NCI-H2081 treated with DMSO at 0.1 percent for 48 hours (cell line): ENCODE data around the gene DKK2.

ENCODE experiments used
- DNase-seq: peaks from one replicate; lab custom pipeline; 2025; lab: John Stamatoyannopoulos, UW

The DKK2 gene

DNA sequence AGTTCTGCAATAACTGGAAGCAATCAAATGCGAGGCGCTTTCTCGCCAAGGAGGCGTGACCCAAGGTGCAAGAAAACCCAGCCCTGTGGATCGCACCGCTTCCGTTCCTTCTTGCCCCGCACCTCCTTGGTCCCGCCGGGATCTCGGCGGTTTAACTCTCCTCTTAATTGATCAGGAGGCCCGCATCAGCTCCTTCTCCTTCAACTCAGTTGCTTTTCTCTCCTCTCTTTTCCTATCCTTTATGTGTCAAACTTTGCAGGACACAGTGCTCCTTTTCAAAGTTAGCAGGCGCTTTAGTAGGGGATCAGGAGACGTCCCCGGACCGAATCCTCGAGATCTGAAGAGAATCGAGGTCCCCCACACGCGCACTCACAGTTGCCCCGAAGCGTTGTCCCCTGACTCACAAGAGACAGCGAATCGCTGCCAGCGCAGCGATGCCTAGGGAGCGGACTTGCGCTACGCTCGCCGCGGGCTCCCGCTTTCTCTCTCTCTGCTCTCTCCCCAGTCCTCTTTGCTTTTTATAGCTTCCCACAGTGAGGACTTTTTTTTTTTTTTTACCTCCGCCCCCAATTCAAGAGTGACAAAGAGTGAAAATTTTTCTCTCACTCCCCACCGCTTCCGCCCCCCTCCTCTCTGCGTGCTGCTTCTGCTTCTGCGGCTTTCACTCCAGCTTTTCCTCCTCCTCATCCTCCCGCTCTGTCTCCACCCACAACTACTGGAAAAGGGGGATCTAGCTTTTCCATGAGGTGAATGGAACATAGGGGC, at the start of gene DKK2:
TSS of gene DKK2 (minus strand) at position 495 of the 765 bp plus-strand sequence. CDS start 722 bp downstream, outside the sequence.
- DNase-seq: no peak

DNA sequence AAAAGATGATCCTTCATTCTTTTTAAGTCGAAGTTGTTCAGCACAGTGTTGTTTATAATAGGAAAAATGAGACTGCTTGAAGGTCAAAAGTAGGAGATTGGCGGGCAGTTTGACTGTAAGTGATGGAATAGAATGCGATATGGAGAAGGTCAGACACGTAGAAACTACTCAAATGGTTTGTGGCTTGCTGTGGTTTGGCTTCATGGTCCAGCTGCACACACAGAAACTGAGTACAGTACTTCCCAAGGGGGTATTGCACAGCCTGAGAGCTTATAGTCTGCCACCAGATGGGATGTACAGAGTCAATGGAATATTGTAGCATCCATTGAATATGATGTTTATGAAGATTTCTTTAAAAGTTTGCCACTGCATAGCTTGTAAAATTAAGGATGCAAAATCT, 41.1 kb upstream of the DKK2 start:
- no peak for DNase-seq

DNA sequence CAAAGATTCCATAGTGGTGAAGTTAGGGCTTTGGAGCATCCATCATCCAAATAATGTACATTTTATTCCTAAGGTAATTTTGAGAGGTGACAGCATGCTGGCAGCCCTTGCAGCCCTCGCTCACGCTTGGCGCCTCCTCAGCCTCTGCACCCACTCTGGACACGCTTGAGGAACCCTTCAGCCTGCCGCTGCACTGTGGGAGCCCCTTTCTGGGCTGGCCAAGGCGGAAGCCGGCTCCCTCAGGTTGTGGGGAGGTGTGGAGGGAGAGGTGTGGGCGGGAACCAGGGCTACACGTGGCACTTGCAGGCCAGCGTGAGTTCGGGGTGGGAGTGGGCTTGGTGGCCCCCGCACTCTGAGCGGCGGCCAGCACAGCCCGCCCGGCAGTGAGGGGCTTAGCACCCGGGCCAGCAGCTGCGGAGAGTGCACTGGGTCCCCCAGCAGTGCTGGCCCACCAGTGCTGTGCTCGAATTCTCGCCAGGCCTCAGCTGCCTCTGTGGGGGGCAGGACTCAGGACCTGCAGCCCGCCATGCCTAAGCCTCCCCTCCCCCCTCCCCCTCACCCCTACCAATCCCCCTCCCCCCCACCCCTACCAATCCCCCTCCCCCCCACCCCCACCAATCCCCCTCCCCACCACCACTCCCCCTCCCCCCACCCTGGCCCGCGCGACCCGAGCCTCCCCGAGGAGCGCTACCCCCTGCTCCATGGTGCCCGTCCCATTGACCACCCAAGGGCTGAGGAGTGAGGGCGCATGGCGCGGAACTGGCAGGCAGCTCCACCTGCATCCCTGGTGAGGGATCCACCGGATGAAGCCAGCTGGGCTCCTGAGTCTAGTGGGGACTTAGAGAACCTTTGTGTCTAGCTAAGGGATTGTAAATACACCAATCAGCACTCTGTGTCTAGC, 37.0 kb upstream of the DKK2 start:
- no peak for DNase-seq

DNA sequence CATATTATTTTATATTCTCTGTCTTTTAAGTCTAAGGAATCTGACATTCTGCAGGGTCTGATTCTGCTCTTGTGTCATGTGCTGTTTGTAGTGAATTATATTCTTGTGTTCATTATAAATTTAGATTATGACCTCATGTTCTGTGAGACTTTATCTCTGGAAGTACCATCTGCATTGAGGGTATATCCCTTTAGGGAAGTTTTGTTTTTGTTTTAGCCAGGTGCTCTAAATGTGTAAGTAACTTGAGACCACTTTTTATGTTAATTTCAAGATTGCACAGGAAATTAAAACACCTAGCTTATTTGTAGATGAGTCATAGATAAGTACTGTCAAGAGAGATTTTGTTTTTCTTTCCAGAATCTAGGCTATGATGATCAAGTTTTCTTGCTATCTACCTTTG, 35.0 kb upstream of the DKK2 start:
- DNase-seq: no peak

GRCh38 chr4:107069049-107069448, 32.9 kb upstream of the DKK2 start:
- no peak for DNase-seq

- DNase-seq: no peak
Observed at GRCh38 chr4:107068116-107068515, 32.0 kb upstream of the DKK2 start.

- no peak for DNase-seq
Observed at GRCh38 chr4:107066621-107067020, 30.5 kb upstream of the DKK2 start.

- DNase-seq: no peak
Observed at GRCh38 chr4:107065201-107065600, 29.1 kb upstream of the DKK2 start.

DNA sequence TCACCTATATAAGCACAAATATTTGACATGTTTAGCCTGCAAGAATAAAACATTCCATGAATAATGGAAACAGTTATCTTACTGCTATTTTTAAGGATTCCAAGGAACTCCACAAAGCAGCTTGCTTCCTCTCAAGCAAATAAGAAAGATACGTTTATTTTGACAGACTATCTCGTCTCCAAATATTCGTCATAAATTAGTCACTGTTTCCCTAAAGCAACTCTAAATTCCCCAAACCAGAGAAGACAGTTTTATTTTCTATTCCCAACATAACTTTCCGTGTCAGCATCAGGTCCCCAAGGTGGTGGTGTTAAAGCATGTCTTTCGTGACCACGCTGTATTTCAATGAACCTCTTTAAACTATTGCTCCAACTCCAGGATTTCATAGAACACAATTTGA, 24.3 kb upstream of the DKK2 start:
- DNase-seq: no peak

GRCh38 chr4:107058828-107059227, 22.7 kb upstream of the DKK2 start:
- no peak for DNase-seq

DNA sequence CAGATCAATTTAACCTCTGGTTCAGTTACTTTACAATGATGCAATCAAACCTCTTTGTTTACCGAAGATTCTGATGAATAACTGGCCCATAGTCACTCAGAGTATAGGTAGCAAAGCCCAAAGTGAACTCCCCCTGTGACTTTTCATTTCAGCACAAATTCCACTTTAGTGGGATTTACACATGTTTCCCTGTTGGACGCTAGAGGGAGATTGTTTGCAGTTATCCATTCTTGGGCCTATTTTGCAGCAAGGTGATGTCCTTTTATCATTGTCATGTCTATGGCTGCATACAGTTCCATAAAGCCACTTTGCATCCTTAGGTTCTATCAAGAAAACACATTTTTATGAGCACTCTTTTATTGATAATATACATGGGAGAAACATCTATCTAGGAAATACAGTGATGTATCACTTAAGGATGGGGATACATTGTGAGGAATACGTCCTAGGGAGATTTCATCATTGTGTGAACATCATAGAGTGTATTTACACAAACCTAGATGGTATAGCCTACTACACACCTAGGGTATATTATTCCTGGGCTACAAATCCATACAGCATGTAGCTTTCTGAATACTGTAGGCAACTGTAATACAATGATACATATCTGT, 14.5 kb upstream of the DKK2 start:
- no peak for DNase-seq

- no peak for DNase-seq
Observed at GRCh38 chr4:107046261-107046660, 10.1 kb upstream of the DKK2 start.

DNA sequence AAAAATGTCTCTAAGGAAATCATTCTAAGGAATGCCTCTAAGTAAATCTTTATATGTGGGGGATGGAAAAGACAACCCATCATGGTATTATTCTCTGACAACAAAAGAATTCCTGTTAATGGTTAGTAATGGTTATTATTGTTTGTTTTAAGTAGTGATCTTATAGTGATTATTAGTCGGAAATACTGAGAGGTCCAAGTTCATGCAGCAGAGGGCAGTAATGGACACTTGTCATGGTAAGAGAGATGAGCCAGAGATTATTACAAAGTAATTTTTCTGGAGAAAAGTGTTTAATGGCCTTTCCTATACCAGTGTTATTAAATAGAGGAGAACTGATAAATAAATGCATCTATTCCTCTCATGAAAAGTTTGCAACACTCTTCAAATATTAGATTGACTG, 8.1 kb upstream of the DKK2 start:
- DNase-seq: no peak

DNA sequence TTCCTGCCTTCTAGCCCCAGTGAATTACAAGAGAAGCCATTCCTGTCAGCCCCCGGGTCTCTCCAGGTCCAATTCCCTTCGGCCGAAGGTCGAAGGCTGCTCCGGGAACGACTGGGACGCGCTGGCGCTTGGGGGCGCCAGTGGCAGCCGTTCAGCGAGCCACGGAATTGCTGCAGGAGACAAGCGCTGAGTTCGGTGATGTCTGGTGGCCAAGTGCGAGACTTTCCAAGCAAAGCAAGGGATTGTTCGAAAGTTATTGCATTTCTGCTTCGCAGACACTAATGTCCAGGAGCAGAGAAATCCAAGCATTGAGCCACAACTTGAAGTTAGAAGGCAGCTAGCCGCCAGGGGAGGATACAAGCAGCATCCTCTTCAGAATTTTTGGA, 1.1 kb upstream of the DKK2 start:
- no peak for DNase-seq

DNA sequence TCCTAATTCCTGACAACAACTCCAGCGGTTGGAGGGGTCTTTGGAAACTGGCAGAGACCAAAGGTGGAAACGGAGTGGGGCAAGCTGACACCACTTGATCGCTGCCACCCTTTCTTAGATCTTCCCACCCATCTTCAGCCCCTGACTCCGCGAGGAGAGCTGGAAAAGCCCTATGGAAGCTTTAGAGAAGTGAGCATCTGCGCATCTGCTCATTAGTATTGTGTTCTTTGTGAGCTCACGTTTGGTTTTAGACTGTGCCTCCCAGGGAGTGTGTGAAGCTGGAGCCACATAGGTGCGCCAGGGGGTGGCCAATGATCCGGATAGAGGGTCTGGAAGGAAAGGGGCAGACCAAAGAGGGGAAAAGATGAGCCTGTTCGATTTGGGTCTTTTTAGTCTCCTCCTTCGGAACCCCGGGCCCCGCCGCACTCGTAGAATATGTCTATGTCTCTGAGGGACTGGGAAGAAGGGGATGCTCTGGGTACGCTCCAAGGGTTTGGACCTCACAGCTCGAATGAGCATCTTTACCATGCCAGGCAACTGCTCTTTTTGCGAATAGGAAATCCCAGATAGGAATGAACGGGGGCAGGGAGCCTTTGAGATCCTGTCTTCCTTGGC, 578 bp upstream of the DKK2 start:
- DNase-seq: no peak

DNA sequence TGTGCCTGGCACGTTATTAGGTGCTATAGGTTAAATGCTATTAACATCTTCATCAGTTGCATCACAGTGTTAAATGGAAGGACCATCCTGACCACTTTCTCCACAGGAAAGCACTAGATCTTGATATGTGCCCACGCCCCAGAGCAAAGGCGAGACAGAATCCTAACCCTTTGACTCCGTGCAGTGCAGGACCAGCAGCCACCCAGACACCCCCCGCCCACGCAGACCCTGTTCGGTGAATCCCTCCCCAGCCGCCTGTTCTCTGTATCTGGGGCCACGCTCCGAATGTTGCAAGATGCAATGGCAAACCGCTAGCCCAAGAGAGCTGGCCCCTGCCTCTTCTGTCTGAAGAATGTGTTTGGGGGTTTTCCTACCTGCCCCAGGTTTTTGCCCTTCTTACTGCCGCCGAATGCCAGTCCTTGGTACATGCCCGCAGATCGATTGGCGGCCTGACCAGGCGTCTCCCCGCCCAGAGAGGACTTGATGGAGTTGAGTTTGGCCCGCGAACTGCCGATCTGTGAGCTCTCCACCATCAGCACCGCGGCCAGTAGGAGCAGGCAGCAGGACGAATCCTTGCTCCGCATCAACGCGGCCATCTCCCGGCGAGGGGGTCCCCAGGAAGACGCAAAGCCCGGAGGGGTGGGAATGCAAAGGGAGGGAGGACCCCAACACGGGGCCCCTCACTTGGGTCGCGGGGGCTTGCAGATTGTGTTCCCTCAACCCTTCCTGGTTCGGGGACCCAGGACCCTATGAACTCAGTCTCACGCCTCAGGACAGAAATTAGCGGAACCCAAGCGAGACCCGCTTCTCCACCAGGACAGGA, 906 bp downstream of the DKK2 start:
- DNase-seq: no peak

DNA sequence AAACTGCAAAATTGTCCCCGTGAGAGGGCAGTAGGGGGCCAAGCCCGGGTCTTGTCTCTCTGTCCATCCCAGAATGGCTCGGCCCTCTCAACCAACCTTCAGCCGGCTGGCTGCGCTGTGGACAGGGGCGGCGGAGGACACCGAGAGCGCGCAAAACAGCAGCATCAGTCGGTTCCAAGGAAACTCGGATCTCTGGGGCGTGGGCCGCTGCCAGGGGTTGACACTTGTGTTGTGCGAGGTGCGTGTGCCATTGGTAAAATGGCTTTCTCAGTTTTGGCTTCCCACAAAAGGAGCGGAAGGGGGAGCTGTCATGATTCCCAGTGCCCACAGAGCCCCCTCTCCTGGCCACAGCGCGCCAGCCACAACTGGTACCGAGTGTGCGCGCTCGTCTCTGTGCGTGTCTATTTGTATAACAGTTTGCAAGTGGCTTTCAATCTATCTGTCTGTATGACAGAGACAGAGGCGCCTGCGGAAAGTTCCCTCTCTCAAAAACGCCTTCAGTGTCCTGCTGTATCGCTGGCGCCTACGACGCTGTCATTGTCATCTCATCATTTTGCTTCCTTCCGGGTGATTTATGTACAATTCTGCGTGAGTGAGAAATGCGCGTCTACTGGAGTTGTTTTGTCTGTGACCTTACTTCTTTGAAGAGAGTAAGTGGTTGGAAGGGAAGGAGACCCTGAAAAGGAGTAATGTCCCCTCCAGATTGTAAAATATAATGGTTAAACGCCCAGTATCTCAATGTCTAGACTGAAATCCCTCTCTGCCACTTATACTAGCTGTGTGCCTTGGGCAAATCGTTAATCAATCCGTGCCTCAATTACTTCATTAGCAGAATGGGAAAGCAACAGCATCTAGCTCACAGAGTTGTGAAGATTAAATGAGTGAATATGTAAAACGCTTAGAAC, 1.8 kb downstream of the DKK2 start:
- no peak for DNase-seq

DNA sequence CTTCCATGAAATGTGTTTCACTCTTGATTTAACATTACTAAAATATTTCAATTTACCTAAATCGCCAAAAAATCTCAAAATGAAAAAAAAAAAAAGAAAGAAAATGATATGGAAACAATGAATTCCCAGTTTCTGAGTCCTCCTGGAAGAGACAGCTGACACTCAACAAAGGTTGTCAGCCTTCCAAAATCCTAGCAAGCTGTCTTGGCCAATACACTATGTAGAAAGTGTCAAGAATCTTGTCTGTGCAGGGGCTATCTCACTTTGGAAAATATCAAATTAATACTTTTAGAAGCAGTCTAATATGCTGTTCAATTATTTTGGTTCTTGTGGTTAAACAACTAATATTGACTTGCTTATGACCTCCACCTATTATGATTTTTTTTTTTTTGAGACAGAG, 8.7 kb downstream of the DKK2 start:
- no peak for DNase-seq

- DNase-seq: no peak
Observed at GRCh38 chr4:107018344-107018735, 17.8 kb downstream of the DKK2 start.
